CD1c-positive myeloid dendritic cell (primary cell): ENCODE results near the gene FAM186B.
"Not testable (repeated sequence)": the region's sequence is repeated elsewhere in the genome, so short reads cannot be mapped to it uniquely, and the experiment has no call there.

Source experiments
- DNase-seq: peaks from one replicate; pipeline ENCODE4 v3.0.0-alpha.2; 2016; ENCODE audit errors: extremely low spot score

The FAM186B gene, protein sequence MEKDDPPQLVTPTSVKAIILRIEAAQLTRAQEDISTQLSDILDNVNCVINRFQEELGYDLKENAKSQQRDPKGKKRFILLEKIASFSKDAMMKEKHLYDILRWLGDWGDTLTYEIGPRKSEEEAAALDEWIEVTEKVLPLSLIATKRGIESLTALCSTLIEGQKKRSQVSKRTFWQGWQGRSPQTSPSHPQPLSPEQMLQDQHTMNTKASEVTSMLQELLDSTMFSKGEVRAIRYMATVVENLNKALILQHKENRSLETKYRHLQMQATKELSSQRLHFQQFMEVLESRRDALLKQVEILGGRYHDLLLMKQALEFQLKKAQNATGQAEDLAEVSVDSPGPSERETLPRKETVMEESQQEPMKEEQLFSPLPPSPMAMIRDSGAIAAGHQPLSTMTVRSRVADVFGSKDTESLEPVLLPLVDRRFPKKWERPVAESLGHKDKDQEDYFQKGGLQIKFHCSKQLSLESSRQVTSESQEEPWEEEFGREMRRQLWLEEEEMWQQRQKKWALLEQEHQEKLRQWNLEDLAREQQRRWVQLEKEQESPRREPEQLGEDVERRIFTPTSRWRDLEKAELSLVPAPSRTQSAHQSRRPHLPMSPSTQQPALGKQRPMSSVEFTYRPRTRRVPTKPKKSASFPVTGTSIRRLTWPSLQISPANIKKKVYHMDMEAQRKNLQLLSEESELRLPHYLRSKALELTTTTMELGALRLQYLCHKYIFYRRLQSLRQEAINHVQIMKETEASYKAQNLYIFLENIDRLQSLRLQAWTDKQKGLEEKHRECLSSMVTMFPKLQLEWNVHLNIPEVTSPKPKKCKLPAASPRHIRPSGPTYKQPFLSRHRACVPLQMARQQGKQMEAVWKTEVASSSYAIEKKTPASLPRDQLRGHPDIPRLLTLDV

DNA sequence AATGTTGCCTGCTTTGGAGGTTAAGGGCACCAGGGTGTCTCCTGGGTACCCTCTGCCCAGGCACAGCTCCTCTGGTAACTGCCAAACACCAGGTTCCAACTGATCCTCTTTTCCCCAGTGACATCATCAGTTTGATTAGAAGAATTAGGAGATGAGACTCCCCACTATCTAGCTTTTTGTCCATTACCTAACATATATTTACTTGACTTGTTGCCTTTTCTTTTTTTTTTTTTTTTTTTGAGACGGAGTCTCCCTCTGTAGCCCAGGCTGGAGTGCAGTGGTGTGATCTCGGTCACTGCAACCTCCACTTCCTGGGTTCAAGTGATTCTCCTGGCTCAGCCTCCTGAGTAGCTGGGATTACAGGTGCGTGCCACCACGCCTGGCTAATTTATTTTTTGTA lies at the start of gene FAM186B:
Gene FAM186B, minus strand, starts transcription at position 101 of the 400 bp plus-strand sequence. CDS start 162 bp downstream, outside the sequence.
- DNase-seq = not testable (repeated sequence)

DNA sequence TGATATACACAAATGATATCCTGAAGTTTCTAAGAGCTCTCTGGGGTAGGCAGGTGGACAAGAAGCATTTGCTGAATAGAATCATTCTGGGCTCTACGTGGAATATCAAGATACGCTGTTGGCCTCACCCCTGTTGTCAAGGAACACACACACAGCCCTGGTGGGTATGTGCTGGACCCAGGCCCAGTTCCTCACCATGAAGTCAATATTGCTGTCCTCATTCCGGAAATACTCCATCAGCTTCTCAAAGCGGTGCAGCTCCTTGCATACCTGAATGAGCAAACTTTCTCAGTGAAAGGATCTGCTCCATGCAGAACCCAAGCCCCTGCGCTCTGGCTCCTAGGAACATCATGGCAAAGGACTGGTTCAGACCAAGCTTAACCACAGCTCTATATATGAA lies 49.3 kb upstream of the FAM186B start:
- DNase-seq = no peak

DNA sequence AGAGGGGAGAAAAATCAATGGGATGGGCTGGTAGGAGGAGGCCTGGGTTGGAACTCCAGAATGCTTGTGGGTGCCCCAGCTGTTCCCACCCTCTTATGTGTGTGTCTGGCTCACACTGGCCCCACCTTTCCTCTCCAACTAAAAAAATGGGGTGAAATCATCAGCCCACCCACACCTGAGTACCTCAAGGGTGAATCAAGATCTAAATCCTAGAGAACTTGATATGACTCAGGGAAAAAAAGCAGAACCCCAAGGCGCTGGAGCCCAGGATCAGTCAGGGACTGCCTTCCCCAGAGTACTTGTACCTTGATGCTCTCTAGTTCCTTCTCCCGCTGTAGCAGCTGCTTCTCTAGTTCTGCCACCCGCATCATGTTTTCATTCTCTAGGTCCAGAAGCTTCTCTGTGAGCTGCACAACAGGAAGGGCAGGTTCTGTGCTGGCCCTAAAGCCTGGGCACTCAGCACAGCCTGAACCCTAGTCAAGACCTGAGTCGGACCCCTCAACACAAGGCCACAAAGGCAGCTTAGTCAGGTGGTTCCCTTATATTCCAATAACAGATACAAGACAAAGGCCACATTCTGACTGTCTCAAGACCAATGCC lies 47.6 kb upstream of the FAM186B start:
- peak; percentile 17 for DNase-seq

DNA sequence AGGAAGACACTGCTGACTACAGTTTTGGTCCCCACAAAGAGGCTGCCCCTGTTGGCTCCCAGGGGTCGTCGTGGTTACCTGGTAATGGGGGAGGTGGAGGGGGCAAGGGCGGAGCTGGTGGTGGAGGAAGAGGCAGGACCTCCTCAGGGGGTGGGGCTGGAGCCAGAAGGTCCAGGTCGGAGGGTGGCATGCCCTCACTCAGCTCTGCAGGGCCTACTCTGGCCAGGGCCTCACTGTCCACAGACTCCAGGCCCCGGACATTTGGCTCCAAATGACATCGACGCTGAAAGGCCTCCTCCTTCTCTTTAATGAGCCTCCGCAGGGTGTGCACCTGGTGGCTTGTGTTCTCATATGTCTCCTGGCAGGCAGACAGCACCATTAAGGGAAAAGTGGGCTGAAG lies 46.4 kb upstream of the FAM186B start:
- DNase-seq = no peak

DNA sequence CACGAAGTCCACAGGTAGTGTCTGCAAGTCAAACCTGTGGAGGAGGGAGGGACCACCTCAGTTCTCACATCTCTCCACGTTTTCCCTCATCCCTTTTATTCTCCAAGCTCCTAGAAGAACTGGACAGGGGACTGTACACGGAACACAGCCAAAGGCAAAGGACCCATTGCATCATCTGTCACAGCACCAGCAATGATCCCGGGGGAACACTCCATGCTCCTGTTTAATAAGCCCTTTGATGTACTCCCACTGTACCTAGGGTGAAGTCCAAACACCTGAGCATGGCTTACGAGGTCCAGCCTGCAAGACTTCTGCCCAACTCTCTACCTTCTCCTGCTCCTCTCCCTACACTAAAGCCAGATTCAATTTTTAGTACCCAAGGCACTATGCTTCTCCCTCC lies 44.5 kb upstream of the FAM186B start:
- no peak for DNase-seq

DNA sequence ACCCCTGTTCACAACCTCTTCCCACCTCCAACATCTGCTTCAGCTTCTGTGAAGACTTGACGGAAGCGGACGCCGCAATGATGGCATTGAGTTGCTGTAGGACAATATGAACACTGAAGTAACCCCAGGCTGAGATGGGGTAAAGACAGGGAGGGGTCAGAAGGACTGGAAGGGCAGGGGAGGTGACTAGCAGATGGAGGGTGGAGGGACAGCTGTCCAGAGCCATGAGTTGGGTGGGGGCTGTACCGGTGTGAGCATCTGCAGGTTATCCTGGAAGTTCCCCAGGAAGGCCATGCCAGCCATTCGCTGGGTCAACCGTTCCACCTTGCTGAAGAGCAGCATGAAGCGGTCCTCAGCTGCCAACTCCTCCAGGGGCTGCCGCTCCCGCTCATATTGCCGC lies 44.0 kb upstream of the FAM186B start:
- no peak for DNase-seq

- no peak for DNase-seq
Measured at GRCh38 chr12:49648712-49649003, 43.2 kb upstream of the FAM186B start.

- DNase-seq = no peak
Measured at GRCh38 chr12:49647827-49648711, 42.6 kb upstream of the FAM186B start.

DNA sequence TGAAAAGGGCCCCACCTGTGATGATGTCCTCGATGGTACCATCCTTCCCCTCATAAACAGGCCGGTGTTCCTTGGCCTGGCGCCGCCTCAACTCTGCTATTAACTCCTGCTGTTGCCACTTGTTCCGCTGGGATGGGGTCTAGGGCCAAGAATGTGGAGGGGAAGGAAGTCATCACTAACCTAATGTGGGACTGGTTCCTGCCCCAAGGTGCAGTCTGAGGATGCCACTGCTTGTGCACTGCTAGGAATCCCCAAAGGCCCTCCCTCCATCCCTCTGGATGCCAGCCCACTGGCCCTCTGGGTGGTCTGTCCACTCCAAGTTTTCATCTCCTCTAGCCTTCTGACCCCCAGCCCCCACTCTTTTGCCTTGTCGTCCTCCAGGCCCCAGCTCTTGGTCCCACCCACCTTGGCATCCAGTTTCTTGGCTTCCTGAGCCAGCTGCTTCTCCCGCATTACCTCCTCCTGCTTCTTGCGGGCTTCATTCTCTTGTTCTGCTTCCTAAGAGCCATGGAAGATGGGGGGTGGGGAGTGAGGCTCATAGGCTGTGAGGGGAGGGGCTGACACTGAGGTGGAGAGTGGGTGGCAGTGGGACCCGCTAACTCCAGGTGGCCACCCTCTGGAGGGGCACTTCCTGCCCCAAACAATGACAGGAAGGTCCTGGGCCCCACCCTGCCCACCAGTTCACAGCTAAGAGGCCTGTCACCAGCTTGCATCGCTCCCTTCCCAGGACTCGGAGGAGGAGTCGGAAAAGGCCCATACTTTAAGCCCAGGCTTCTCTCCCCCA lies 41.6 kb upstream of the FAM186B start:
- DNase-seq = no peak

DNA sequence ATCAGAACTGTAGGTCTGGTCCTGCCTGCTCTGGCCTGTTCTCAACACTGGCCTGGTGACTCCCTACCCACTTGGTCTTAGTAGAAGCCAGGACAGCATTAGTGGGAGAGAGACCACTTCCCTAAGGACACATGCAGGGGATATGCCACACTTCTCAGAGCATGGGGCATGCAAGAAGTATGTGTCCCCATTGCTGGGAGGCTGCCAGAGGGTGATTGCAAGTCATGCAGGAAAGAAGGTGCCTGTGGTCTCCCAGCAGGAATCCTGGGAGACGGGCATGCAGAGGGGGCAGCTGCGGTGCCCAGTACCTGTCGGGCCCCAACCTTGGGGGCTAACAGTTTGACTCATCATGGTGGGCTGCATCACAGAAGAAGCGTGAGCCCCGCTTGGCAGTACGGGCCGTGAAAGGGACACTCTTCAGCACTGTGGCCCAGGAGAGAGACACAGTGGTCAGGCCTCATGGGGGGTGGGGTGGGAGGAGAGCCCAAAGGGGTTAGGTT lies 40.9 kb upstream of the FAM186B start:
- DNase-seq = no peak

DNA sequence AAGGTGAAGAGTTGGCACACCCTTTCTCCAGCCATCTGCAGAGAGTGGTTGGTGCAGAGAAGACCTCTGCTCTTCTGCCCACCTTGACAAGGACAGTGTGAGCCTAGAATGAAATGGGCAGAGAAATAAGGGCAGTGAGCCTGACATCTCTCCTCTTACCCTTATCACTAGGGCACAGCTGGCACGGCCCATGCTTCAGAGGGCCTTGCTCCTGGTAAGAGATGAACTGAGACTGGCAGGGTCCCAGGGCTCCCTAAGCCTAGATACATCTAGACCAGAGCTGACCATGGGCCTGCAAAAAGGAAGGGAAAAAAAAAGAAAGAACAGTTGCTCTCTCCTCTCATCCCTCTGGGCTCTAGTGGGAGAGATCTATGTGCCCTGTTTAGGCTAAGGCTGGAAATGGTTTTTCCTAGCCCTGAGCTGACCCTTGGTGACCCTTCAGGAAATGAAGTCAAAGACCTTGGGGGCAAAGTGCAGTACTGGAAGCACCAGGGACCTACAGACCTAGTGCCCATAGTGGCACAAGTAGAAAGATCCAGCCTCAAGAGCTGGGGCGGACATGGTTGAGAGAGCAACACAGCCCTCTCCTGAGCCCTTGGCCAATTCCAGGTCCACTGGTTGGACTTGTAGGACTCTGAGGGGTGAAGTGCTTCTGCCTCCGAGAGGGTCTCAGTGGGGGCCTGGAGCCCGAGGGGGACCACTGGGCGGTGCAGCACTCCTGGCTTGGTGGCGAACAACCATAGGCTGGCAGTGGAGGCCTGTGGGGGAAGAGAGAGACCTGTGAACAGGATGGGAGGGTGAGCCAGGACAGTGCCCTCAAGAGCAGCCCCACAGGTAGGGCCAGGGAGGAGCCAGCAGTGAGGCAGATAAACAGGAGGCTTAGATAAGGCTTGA lies 40.0 kb upstream of the FAM186B start:
- no peak for DNase-seq

GRCh38 chr12:49644620-49644994 lies 39.2 kb upstream of the FAM186B start:
- peak; percentile 88 for DNase-seq

DNA sequence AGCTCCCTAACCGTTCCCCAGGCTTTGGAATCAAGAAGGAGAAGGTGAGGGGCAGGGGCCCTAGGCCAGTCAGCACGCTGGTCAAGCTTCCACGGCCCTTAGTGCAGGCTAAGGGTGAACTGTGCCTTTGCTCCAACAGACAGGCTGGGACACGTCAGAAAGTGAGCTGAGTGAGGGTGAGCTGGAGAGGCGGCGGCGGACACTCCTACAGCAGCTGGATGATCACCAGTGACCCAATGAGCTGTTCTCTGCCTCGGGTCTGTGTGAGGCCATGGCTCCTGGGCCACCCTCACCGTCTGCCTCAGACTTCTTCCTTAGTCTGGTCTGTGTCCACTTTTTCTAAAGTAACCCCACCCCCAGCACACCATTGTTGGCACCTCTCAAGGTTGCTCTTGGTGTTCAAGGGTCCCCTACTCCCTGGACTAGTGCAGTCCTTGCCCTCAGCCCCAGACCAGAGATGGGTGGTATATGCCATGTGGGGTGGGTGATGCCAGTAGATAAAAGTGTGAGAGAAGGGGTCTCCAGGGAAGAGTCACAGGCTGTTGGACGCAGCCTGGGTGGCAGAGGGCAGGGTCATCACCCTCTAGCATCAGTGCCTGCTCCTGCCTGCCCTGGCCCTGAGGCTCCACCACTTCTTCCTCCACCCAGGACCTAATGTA lies 38.7 kb upstream of the FAM186B start:
- DNase-seq = no peak

- no peak for DNase-seq
Measured at GRCh38 chr12:49643135-49643534, 37.7 kb upstream of the FAM186B start.

GRCh38 chr12:49642370-49642802 lies 36.9 kb upstream of the FAM186B start:
- no peak for DNase-seq

DNA sequence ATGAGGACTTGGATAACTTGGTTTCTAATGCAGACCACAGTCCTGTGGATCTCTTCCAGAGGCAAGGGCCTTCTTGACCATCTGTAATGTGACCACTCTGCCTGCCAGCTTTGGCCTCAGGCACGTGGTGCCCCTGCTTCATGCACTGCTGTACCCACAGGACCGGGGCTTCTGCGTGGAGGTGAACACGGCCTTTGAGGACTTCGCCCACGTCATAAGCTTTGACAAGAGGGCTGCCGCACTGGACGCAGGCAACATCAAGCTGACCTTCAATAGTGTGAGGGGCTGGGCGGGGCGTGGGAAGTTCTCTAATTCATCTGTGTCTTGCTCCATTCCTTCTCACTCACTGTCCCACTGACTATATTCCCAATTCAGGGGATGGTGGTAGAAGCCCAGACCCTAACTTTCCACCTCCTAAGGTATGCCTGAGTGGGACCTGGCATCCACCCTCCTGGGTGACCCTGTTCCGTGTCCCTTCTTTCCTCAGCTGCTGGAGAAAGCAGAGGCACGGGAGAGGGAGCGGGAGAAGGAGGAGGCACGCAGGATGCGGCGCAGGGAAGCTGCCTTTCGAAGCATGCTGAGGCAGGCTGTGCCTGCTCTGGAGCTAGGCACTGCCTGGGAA lies 36.4 kb upstream of the FAM186B start:
- DNase-seq = no peak

DNA sequence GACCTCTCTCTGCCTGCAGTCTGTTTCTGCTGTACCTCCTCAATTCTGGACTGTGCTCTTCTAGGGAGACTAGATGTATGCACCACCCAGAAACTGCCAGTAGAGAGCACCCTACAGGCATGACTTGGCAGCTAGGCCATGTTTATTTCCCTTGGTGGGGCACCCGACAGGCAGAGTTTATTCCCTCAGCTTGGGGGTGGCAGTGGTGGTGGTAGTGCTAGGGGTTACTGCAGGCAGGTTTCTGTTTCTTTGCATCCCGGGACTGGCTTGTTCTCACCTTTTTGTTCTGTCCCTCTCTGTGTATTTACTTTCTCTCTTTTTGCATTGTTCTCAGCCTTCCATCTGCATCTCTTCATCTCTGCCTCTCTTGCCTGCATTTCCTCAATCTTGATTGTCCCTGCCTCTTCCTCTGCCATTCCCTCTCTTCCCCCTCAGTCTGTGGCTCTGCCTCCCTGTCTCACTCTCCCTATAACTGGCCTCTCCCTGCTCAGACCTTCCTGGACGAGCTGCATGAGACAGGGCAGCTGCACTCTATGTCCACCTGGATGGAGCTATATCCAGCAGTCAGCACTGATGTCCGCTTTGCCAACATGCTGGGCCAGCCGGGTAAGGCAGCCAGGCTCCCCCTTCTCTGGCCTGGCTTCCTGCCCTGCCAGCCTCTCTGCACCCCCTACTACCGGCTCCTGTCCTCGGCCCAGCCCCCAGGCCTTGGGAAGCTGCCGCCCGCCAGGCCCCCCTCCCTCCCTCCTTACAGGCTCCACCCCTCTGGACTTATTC lies 31.7 kb upstream of the FAM186B start:
- DNase-seq = peak; percentile 62

- no peak for DNase-seq
Measured at GRCh38 chr12:49636574-49636973, 31.1 kb upstream of the FAM186B start.
